ENCODE data around the gene OSCP1. TPM values are rescaled to one million over a fixed set of nuclear protein-coding genes. Genes with fewer than 3 reads are reported as not detected.

Gene OSCP1
- total and polyA plus RNA-seq, 4 donors = 20.0 to 27.9 (median 22.7) TPM

DNA sequence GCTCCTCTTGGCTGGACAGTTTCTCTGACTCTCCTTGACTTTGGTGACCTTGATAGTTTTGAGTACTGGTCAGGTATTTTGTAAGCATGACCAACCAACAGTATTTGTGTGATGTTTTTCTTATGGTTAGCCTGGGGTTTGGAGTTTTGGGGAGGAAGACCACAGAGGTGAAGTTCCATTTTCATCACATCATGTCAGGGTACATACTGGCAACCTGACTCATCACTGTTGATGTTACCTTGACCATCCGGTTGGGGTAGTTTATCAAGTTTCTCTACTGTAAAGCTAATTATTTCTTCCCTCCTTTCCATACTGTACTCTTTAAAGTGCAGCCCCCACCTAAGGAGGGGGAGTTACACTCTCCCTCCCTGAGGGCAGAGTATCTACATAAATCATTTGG lies 13.4 kb downstream of the OSCP1 start:
- H3K27ac ChIP-seq (ENCODE audit: low read depth, low read length) = no peak overlapping the region
- no peaks in the 10 kb centered on the region for H3K4me1 ChIP-seq (ENCODE audit: control insufficient read depth, insufficient read depth, low read length)
- DNase-seq (ENCODE audit: low read depth in 4 of 6, low spot score in 6 of 6) = no peak
- WGBS (ENCODE audit: insufficient coverage) = no CpG with 5 or more reads among the region's 1 CpG
- peaks cover 23% of the 10 kb centered on the region for H3K36me3 ChIP-seq (ENCODE audit: control insufficient read depth, insufficient read depth, low read length)
- H3K4me3 ChIP-seq (ENCODE audit: low read depth, low read length) = no peak overlapping the region
- H3K27me3 ChIP-seq (ENCODE audit: control insufficient read depth, insufficient read depth, low read length) = no peaks in the 10 kb centered on the region
- no peaks in the 10 kb centered on the region for H3K9me3 ChIP-seq (ENCODE audit: control insufficient read depth, insufficient read depth, low read length)

DNA sequence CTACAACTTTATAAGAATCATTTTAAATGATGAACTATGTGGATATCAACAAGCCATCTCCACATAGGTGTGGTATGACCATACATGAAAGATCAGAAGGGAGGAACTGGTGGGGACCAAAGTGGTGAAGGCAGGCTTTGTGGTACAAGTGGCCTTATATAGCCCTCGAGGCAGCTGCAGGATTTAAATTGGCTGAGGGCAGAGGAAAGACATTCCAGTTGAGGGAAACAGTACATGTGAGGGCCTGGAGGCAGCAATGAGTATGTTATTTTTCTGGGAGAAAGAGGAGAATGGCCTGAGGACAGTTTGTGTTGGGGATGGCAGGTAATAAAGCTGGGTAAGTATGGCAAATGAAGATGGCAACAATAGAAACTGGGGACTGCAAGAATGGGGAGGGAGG lies 17.1 kb downstream of the OSCP1 start:
- no peak for DNase-seq (ENCODE audit: low read depth in 4 of 6, low spot score in 6 of 6)
- H3K9me3 ChIP-seq (ENCODE audit: control insufficient read depth, insufficient read depth, low read length) = no peaks in the 10 kb centered on the region
- H3K4me1 ChIP-seq (ENCODE audit: control insufficient read depth, insufficient read depth, low read length) = no peaks in the 10 kb centered on the region
- H3K27me3 ChIP-seq (ENCODE audit: control insufficient read depth, insufficient read depth, low read length) = no peaks in the 10 kb centered on the region
- no peak overlapping the region for H3K4me3 ChIP-seq (ENCODE audit: low read depth, low read length)
- H3K27ac ChIP-seq (ENCODE audit: low read depth, low read length) = no peak overlapping the region
- peaks cover 42% of the 10 kb centered on the region for H3K36me3 ChIP-seq (ENCODE audit: control insufficient read depth, insufficient read depth, low read length)
- WGBS (ENCODE audit: insufficient coverage) = 59% methylated on average over 1 of the region's 1 CpG

DNA sequence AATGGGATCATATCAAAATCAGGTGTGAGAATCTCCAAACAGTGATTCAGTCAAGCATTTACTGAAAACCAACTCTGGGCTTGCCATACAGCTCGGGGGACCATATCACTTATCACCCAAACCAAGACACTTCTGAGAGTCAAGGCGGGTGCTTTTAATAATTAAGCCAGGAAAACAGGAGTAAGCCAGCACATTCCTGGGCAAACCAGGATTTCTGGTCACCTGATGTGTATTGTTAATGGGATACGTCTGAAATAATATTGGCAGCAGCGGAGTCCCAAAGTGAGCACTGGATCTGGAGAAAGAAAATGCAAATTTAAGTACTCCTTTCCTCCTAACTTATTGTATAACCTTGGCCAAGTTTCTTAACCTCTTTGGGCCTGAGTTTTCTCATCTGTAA lies 17.6 kb downstream of the OSCP1 start:
- H3K4me3 ChIP-seq (ENCODE audit: low read depth, low read length) = no peak overlapping the region
- DNase-seq (ENCODE audit: low read depth in 4 of 6, low spot score in 6 of 6) = no peak
- H3K36me3 ChIP-seq (ENCODE audit: control insufficient read depth, insufficient read depth, low read length) = peaks cover 43% of the 10 kb centered on the region
- H3K4me1 ChIP-seq (ENCODE audit: control insufficient read depth, insufficient read depth, low read length) = no peaks in the 10 kb centered on the region
- 80% methylated on average over 1 of the region's 4 CpGs for WGBS (ENCODE audit: insufficient coverage)
- H3K27ac ChIP-seq (ENCODE audit: low read depth, low read length) = no peak overlapping the region
- H3K9me3 ChIP-seq (ENCODE audit: control insufficient read depth, insufficient read depth, low read length) = no peaks in the 10 kb centered on the region
- no peaks in the 10 kb centered on the region for H3K27me3 ChIP-seq (ENCODE audit: control insufficient read depth, insufficient read depth, low read length)

DNA sequence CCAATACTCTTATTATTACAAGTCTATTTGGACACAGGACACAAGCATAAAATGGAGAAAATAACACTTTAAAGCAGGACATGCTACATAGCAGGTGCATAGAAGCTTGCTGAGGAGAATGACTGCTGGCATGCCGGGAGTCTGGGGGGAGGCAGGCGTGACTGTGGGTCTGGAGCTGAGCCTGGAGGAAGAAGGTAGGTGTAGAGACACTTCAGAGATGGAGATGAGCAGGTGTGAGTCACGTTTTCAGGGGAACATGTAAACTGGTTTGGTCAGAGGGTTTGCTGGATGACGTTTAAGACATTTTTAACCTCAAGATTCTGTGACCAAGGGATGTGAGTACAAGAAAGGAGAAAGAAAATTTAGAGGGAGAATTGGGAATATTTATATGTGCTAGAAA lies 24.5 kb downstream of the OSCP1 start:
- no peaks in the 10 kb centered on the region for H3K9me3 ChIP-seq (ENCODE audit: control insufficient read depth, insufficient read depth, low read length)
- 79% methylated on average over 4 of the region's 4 CpGs for WGBS (ENCODE audit: insufficient coverage)
- H3K4me1 ChIP-seq (ENCODE audit: control insufficient read depth, insufficient read depth, low read length) = no peaks in the 10 kb centered on the region
- no peak overlapping the region for H3K27ac ChIP-seq (ENCODE audit: low read depth, low read length)
- no peak for DNase-seq (ENCODE audit: low read depth in 4 of 6, low spot score in 6 of 6)
- no peaks in the 10 kb centered on the region for H3K27me3 ChIP-seq (ENCODE audit: control insufficient read depth, insufficient read depth, low read length)
- H3K4me3 ChIP-seq (ENCODE audit: low read depth, low read length) = no peak overlapping the region
- H3K36me3 ChIP-seq (ENCODE audit: control insufficient read depth, insufficient read depth, low read length) = peaks cover 61% of the 10 kb centered on the region

DNA sequence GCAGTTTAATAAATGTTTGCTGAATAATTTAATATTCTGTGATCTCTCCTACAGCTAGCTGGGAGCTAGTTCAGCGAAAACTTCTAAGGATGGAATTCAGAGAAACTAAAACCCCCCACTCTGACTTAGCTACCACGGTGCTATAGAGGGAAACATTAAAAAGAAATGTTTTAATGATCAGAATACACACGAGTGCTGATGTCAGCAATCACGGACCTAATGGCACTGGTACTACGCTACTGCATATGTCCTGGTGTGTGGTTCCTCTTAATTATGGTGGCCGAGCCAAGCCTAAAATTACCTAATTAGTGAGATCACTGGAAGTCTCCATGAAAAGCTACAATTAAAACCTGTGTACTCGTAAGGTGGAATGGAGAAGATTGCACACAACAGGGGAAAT lies 28.6 kb downstream of the OSCP1 start:
- DNase-seq (ENCODE audit: low read depth in 4 of 6, low spot score in 6 of 6) = peak in 1 of 6 donors; percentile 32
- Histone ChIP-seq H3K27ac (ENCODE audit: low read depth, low read length) (no peak overlapping the region), H3K36me3 (ENCODE audit: control insufficient read depth, insufficient read depth, low read length) (peaks cover 55% of the 10 kb centered on the region), H3K27me3 (ENCODE audit: control insufficient read depth, insufficient read depth, low read length) (no peaks in the 10 kb centered on the region), H3K4me3 (ENCODE audit: low read depth, low read length) (no peak overlapping the region), H3K9me3 (ENCODE audit: control insufficient read depth, insufficient read depth, low read length) (no peaks in the 10 kb centered on the region), H3K4me1 (ENCODE audit: control insufficient read depth, insufficient read depth, low read length) (no peaks in the 10 kb centered on the region)
- WGBS (ENCODE audit: insufficient coverage) = 87% methylated on average over 3 of the region's 7 CpGs

DNA sequence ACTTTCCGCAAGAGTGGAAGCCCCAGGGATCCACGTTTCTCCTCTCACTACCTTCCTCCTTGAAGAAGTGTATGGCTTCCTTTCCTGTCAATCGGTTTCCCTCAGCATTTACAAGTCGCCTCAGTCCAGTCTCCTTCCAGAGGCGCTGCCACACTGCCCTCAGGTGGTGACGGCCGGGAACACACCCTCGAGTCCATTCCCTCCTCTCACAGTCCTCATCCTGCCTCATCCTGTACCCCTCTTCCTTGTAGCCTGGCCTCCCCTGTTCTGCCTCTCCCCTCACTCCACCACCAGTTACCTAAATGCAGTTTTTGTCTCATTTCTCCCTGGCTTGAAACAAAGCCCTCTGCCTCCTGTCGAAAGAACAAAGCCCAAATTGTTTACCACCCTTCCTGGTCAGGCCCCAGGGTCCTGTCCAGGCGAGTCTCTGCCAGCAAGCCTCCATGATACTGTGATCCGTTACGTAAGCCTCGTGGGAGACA lies 29.4 kb downstream of the OSCP1 start:
- no peaks in the 10 kb centered on the region for H3K4me1 ChIP-seq (ENCODE audit: control insufficient read depth, insufficient read depth, low read length)
- H3K27me3 ChIP-seq (ENCODE audit: control insufficient read depth, insufficient read depth, low read length) = no peaks in the 10 kb centered on the region
- H3K27ac ChIP-seq (ENCODE audit: low read depth, low read length) = no peak overlapping the region
- WGBS (ENCODE audit: insufficient coverage) = 18% methylated on average over 13 of the region's 13 CpGs
- H3K36me3 ChIP-seq (ENCODE audit: control insufficient read depth, insufficient read depth, low read length) = peaks cover 49% of the 10 kb centered on the region
- H3K4me3 ChIP-seq (ENCODE audit: low read depth, low read length) = no peak overlapping the region
- peak; percentile 44 to 95 (median 70) for DNase-seq (ENCODE audit: low read depth in 4 of 6, low spot score in 6 of 6)
- H3K9me3 ChIP-seq (ENCODE audit: control insufficient read depth, insufficient read depth, low read length) = no peaks in the 10 kb centered on the region

DNA sequence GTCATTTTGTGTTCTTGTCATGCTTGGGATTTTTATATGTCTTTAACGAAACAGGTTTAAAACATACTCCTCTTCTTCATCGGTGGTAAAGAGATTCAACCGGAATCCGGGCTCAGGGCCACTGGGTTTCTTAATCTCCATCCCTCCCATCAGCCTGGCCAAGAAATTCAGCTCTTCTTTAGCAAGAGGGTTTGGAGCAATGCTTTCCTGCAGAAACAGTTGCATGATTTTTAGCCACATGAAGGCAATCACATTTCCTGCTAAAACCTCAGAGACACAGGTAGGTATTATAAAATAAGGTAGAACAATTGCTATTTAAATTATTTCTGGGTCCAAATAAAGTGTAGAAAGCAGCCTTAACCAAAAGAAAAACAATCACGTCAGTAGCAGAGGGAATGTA lies 29.8 kb downstream of the OSCP1 start:
- WGBS (ENCODE audit: insufficient coverage) = 70% methylated on average over 1 of the region's 5 CpGs
- Histone ChIP-seq H3K27ac (ENCODE audit: low read depth, low read length) (no peak overlapping the region), H3K36me3 (ENCODE audit: control insufficient read depth, insufficient read depth, low read length) (peaks cover 47% of the 10 kb centered on the region), H3K4me3 (ENCODE audit: low read depth, low read length) (no peak overlapping the region), H3K9me3 (ENCODE audit: control insufficient read depth, insufficient read depth, low read length) (no peaks in the 10 kb centered on the region), H3K27me3 (ENCODE audit: control insufficient read depth, insufficient read depth, low read length) (no peaks in the 10 kb centered on the region), H3K4me1 (ENCODE audit: control insufficient read depth, insufficient read depth, low read length) (no peaks in the 10 kb centered on the region)
- no peak for DNase-seq (ENCODE audit: low read depth in 4 of 6, low spot score in 6 of 6)

DNA sequence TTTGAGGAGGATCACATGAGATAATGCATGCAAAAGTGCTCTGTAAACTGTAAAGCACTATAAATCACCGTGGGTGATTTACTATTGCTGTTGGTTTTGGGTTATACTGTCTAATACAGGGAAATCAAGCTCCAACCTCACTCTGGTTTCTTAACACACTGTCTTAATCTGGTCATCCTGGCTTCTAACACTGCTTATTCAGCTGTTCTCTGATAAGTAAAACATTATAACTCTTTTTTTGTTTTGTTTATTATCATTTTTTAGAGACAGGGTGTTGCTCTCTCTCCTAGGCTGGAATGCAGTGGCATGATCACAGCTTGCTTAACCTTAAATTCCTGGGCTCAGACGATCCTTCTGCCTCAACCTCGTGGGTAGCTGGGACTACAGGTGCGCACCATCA lies 30.7 kb downstream of the OSCP1 start:
- Histone ChIP-seq H3K27me3 (ENCODE audit: control insufficient read depth, insufficient read depth, low read length) (no peaks in the 10 kb centered on the region), H3K4me3 (ENCODE audit: low read depth, low read length) (no peak overlapping the region), H3K9me3 (ENCODE audit: control insufficient read depth, insufficient read depth, low read length) (no peaks in the 10 kb centered on the region), H3K36me3 (ENCODE audit: control insufficient read depth, insufficient read depth, low read length) (peaks cover 42% of the 10 kb centered on the region), H3K4me1 (ENCODE audit: control insufficient read depth, insufficient read depth, low read length) (no peaks in the 10 kb centered on the region), H3K27ac (ENCODE audit: low read depth, low read length) (no peak overlapping the region)
- WGBS (ENCODE audit: insufficient coverage) = 86% methylated on average over 1 of the region's 4 CpGs
- no peak for DNase-seq (ENCODE audit: low read depth in 4 of 6, low spot score in 6 of 6)

DNA sequence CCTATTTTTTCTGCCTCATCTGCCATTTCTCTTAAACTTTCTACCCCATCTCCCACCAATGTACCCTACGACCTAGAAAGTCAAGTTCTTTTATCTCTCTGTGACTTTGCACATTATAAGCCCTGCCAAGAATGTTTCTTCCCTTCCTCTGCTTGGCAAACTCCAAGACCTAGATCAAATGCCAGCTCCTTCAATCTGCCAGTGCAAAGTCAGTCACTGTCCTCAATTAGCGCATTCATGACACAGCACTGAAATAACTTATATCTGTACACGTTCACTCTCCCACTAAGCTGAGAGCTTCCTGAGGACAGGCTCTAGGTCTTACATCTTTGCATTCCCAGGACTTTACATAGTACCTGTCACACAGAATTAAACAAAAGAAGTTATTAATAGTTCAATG lies 31.1 kb downstream of the OSCP1 start:
- 70% methylated on average over 2 of the region's 3 CpGs for WGBS (ENCODE audit: insufficient coverage)

DNA sequence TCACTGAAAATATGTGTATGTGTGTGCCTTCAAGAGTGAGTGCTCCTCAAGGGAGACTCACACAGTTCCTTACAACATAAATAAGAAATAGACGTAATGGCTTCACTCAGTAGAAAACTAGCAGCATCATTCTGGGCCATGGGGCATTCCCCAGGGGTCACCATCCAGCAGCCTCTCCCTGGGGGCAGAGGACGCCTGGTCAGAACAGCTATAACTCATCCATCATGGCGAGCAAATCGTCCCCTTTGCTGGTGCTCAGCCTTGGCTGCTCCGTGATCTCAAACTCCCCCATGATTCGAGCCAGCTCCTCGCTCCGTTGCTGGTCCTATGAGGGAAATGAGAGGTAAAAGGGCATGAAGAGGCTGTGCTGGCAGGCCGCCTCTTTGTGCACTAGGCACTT lies 32.3 kb downstream of the OSCP1 start:
- Histone ChIP-seq H3K27me3 (ENCODE audit: control insufficient read depth, insufficient read depth, low read length) (no peaks in the 10 kb centered on the region), H3K36me3 (ENCODE audit: control insufficient read depth, insufficient read depth, low read length) (peaks cover 29% of the 10 kb centered on the region), H3K4me3 (ENCODE audit: low read depth, low read length) (no peak overlapping the region), H3K27ac (ENCODE audit: low read depth, low read length) (no peak overlapping the region), H3K9me3 (ENCODE audit: control insufficient read depth, insufficient read depth, low read length) (no peaks in the 10 kb centered on the region), H3K4me1 (ENCODE audit: control insufficient read depth, insufficient read depth, low read length) (no peaks in the 10 kb centered on the region)
- no peak for DNase-seq (ENCODE audit: low read depth in 4 of 6, low spot score in 6 of 6)
- 93% methylated on average over 7 of the region's 9 CpGs for WGBS (ENCODE audit: insufficient coverage)

More for the DNA sequence above, 31.1 kb downstream of the OSCP1 start:
- H3K27me3 ChIP-seq (ENCODE audit: control insufficient read depth, insufficient read depth, low read length) = no peaks in the 10 kb centered on the region
- H3K9me3 ChIP-seq (ENCODE audit: control insufficient read depth, insufficient read depth, low read length) = no peaks in the 10 kb centered on the region
- DNase-seq (ENCODE audit: low read depth in 4 of 6, low spot score in 6 of 6) = peak in 1 of 6 donors; percentile 45
- H3K4me1 ChIP-seq (ENCODE audit: control insufficient read depth, insufficient read depth, low read length) = no peaks in the 10 kb centered on the region
- no peak overlapping the region for H3K4me3 ChIP-seq (ENCODE audit: low read depth, low read length)
- no peak overlapping the region for H3K27ac ChIP-seq (ENCODE audit: low read depth, low read length)
- H3K36me3 ChIP-seq (ENCODE audit: control insufficient read depth, insufficient read depth, low read length) = peaks cover 38% of the 10 kb centered on the region

Data from spinal cord (tissue), 10 donors.